HG02610 (cell line): ENCODE data around the gene ATG7.

Experiments used
- ATAC-seq: cut with Tn5 transposase; IDR thresholded peaks from one replicate; pipeline ENCODE4 v1.9.1; 2021; ENCODE audit warnings: mild to moderate bottlenecking, moderate library complexity; ENCODE audit not compliant: unreplicated experiment

Gene ATG7

DNA sequence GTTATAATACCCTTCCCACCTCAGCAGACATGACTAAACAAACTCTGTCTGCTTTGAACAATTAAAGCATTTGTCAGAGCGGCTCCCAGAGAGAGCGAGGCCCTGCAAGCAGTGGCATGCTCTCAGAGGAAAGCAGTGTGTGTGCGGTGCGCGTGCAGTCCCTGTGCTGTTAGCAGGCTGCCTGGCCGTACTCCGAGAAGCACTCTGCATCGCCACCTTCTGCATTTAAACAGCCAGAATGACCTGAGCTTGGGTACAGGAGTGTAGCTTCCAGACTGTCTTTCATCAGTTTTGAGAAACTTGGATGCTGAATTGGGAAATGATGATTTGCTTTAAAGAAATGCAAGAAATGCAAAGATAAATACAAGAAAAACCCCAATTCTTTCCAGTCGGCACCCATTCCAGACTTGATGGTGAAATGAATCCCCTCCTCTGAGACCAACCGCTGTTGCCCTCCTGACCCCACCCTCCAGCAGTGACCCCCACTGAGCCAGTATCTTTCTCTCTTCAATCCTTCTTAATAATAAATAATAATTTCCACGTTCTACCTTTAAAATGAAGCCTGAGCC is 258.0 kb downstream of the ATG7 start:
- no peak for ATAC-seq

DNA sequence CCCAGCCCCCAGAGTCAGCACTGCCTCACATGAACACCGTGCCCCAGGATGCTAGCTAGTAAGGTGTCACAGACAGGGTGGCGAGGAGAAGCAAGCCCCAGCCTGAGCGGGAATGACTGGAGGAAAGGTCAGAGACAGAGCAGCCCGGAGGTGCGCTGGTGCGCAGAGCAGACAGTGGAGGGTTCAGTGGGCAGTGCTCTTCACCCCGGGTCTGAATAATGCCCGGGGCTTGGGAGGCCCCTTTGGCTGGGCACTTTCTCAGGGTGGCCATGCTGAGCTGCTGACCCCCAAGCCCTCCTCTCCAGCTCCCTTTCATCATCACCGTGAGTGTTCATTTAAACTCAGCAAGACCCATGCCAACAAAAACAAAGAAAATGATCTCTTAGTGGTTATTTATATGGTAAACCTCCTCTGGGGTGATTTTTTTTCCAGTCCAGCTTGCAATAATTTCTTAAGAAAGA is 260.8 kb downstream of the ATG7 start:
- ATAC-seq, result no peak

DNA sequence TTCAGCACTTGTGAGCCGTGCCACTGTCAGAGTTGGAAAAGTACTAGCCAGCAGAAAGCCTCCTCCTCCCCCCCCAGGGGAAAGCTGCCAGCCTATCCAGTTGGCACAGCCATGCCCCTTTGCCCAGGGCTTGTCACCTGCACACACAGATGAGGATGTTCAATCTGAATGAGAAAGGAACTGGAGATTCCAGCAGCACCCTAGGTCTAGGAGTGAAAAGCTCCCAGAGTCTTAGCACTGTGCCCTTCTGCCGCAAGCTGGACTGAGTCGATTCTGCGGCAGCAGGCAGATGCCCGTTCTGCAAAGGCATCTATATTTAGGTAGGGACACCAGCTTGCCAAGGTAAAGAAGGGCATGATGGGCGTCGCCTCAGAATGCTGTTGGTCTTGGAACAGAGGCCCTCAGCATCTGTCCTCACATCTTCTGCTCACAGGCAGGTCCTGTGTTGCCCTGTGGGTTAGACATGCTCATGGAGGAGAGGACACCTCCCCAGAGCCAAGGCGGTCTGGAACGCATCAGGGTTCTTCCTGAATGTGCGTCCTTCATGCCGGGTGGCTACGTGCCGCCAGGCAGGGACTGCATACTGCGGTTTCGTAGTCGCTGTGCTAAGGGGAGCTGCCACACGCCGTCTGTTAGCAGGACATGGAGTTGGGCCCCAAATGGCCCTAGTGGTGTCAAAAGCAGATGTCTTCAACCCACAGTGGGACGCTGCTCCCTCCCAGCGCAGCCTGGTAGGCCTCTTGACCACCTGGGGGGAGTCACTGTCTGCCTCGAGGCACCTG is 262.0 kb downstream of the ATG7 start:
- no peak for ATAC-seq

DNA sequence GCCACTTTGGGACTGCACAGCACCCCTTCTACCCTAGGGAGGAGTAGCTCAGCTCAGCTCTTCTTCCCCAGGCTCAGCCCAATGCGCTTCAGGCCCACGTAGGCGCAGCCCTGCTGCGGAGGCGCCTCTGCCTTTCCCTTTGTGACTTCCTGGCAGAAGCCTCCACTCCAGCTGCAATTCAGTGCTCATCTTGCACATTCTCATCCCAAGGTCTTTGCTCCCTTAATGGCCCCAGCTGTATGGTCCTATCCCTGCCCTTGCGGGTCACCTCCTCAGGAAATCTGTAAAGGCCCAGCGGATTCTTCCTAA is 262.6 kb downstream of the ATG7 start:
- ATAC-seq, result no peak

DNA sequence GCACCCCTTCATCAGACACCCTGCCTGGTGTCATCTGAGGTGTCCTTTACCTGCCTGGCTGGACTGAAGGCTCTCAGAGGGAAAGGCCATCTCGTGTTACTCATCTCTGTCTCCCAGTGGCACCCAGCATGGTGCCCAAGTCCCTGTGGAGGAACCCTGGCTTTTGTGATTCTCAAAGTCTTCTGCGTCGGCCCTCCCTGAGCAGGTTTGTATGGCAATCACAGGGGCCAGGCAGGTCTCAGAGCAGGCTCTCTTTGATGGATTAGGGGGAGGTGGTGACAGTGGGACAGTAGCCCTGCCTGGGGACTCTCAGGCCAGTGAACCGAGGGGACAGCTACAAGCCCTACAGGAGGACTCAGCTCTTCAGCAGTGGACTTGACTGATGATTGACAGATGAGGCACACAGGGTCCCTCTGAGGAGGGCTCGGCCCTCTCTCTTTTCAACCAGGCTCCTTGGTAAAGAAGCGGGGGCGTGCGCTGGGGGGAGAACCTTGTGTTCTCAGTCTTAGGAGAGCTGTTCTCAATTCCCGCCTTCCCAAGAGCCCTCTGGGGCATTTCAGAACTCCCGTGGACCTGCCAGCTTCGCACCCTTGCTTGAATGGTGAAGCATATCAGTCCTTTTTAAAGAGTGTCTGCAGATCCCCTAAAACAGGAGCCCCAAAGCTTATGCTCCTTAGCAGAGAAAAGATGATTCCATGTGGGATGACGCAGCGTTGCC is 263.2 kb downstream of the ATG7 start:
- no peak for ATAC-seq

DNA sequence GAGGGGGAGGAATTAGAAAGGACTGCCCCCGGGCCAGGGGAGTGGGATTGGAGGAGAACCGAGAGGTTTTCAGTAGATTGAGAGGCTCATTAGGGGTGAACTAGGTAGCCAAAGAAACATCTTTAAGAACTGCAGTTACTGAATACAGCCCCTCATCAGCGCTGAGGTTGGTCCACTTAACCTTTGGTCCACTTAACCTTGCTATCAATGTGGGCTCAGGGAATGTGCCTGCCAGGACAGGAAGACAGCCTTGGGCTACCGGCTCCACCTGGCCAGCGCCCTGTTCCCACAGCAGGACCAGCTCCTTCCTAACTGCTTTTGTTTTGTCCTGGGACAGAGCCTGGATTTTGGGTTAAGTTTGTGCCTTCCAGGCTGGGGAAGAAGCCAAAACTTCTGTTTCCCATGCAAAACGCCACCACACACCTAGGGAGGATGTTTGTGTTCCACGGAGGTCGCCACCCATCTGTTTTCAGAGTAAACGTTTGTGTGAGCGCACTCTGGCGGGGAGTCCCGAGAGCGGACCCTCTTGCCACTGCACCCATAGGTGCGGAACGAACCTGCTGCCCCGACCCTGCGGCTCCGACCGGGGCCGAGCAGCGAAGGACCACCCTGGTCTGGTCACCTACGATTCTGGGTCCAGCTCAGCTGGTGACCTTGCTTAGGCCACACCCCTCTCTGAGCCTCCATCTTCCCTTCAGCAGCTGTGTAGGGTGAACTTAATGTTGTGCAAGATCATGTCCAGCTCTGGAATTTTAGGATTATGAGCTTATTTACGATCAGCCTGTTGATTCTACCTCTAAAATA is 264.1 kb downstream of the ATG7 start:
- ATAC-seq, result no peak

DNA sequence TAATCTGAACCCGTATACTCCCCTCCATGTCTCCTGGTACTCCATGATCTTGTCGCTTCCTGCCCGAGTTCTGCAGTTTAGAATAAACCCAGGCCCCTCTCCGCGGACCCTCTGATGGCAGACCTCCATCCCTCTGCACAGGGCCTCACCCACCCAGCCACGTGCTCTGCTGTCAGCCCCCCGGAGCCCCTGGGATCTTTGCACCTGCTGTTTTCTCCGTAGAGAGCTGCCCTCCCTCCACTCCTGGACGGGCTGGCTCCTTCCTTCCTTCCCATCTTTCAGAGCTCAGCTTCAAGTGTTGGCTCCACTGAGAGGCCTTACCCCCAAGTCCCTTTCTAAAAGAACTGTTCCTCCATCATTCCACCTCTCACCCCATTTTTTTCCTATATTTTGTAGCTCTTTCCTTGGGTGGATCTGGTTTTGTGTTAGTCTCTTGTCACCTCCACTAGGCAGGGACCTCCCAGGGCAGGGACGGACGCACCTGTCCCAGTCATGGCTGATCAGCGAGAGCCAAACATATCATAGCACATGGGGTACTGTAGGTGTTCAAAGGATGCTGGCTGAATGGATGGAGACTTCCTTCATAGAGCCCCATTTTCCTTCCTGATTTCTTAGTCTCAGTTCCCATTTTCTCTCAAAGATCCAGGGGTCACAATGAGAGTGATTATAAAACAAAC is 264.9 kb downstream of the ATG7 start:
- ATAC-seq, result no peak

DNA sequence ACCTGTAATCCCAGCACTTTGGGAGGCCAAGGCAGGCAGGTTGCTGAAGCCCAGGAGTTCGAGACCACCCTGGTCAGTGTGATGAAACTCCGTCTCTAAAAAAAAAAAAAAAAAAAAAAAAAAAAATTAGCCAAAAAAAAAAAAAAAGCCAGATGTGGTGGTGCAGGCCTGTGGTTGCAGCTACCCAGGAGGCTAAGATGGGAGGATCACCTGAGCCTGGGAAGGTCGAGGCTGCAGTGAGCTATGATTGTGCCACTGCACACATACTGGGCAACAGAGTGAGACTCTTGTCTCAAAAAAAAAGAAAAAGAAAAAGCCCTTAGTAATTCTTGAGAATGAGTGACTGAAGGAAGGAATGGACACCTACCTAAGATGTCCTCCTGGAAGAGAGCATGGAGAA is 266.4 kb downstream of the ATG7 start:
- ATAC-seq, result no peak

DNA sequence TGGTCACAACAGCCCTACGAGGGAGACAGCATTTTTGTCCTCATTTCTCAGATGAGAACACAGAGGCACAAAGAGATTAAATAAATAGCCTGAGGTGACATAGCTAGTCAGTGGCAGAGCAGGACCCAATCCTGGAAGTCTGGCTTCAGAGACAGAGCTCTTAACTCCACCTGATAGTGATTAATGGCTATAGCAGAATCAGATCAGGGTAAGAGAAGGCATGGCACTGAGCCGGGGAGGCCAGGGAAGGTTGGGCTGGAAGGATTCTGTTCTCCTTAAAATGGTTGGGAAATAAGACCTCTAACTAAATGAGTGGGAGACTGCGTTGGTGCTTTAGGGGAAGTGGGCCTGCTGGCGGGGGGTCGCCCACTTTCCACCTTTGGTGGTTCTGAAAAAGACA is 267.0 kb downstream of the ATG7 start:
- no peak for ATAC-seq

DNA sequence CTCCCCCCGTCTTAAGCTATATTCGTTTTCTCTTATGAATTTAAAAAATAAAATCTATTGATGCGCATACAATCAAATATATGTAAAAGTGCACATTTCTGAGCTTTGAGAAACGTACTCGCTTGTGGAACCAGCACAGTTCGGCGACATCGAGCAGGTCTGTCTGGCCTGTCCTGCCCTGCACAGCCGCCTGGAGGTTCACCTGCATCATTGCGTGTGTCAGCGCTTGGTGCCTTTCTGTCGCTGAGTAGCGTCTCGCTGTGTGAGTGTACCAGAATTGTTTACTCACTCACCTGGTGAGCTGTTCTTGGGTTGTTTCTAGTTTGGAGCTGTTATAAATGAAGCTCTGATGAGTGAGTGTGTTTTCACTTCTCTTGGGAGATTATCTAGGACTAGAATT is 267.5 kb downstream of the ATG7 start:
- no peak for ATAC-seq

DNA sequence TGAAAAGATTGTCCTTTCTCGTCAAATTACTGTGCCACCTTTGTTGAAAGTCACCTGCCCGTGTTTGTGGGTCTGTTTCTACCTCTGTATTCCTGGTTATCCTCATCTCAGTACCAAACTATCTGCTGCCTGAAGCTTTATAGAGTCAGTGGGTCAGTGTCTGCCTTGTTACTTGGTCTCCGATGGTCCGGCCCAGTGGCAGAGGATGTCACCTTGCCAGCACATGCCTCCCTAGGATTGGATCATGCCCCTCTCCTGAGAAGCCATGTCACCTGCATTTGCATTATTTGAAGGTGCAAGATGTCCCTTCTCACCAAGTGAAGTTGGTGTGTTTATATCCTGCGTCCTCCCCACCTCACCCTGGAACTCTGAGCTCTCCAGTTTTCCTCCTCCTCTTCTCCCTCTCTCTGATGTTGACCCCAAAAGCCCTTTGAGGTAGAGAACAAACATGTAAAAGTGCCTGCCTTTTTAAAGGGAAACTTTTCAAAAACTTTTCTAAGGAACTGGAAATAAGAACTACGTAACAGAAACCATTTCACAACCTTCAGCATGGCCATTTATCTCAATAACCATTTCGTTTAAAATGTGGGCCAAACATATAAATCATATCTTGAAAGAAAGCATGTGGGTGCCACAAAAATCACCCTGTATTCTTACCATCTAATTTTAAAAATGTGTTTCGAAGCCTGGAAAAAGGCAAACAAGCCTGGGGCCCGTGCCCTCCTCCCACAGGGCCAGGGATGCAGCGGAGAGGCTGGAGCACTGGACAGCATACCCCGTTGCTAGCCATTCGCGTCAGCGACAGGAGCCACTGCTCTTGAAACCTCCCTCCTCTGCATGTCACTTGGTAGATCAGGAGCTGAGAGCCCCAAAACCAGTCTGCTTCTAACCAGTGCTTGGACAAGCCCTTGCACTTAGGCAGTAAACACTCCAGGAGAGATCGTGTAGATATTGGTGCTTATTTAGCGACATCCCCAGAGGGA is 269.4 kb downstream of the ATG7 start:
- ATAC-seq, result no peak

DNA sequence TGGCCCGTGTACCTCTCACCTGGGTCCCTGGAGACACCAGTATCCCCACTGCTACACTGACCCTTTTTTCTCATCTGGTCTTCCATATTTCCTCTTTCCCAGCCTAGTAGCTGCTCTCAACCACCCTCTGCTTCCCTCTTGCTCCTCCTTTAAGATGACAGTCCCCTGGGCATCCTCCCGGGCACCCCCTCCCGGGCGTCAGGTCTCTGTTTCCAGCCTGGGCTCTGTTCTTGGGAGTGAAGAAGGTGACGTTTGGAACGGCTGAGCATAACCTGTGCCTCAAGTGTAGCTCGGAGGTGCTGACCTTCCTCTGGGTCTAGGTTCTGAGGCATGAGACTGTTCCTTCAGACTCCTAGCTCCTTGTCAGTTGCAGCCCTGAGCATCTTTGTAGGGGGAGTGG is 270.4 kb downstream of the ATG7 start:
- ATAC-seq, result no peak

DNA sequence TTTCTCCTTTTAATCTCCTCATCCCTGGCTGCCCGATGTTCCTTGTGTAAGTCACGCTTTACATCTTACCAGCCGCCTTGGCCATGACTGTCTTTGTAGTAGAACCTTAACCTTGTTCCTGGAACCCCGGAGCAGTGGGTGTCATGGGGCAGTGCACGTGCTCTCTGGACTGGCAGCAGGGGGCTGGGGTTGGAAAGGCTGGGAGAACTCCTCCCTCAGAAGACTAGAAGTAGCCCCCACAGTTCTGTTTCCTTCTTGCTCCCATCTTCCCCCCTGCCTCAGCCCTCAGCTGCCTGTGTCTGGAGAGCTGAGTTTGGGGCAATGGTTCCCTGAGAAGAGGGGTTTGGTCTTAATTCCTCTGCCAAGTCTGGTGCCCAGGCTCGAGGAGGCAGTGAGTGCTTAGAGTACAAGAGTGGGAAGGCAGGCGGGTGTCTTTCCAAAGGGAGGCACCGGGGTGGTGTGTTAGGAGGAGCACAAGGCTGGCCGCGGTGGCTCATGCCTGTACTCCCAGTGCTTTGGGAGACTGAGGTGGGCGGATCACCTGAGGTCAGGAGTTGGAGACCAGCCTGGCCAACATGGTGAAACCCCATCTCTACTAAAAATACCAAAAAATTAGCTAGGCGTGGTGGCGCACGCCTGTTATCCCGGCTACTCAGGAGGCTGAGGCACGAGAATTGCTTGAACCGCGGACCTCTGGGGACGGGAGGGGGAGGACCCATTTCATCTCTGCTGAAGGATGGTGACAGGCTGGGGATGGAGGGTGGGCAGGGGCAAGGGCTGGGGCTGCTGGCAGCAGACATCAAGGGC is 271.1 kb downstream of the ATG7 start:
- ATAC-seq, result no peak

DNA sequence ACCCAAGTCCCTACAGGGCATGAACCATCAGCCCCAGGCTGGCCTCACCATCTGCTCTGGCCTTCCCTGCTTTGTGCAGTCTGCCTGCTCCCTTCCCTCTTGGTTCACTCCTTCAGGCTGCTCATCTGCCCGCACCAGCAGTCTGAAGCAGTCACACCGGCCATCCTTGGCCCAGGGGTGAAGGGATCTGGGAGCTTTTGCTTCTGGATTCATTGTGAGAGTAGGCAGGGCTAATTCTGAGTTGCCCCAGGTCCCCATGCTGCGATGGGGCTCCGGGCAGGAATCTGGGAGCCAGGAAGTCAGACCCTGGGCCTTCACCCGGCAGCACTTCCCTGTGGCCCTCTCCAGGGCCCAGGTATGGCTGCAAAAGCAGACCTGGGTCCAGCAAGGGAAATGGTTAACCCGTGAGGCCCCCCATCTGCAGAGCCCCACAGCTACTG is 271.8 kb downstream of the ATG7 start:
- ATAC-seq, result no peak

DNA sequence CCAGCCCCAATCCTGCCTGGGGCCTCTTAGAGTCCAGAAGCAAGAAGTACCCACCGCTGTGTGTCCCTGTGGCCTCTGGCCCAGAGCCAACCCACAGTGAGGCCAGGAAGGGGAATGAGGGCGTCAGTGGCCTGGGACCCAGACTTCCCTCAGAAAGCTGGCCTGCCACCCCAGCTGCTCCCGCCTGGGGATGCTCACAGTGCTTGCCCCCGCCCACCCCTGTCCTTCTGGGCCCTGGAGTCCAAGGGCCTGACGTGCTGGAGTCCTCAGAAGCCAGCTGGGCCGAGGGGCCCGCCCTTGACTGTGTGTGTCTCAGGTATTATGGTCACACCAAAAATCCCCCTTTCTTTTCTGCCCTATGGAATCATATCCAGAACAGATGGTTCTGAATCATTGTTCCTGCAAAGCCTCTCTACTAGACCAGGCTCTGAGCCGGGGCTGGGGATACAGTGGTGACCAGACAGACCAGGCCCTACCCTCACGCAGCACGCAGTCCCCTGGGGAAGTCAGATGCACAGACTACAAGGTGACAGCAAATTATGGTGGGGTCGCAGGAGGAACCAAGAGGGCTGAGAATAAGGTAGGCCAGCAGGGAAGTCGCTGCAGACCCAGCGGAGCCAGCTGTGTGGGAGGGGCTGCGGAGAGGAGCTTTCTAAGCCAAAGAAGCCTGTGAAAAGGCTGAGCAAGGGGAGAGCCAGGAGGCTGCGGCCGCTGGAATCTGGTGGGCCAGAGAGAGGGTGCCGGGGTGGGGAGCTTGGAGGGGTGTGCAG is 272.4 kb downstream of the ATG7 start:
- ATAC-seq, result no peak

DNA sequence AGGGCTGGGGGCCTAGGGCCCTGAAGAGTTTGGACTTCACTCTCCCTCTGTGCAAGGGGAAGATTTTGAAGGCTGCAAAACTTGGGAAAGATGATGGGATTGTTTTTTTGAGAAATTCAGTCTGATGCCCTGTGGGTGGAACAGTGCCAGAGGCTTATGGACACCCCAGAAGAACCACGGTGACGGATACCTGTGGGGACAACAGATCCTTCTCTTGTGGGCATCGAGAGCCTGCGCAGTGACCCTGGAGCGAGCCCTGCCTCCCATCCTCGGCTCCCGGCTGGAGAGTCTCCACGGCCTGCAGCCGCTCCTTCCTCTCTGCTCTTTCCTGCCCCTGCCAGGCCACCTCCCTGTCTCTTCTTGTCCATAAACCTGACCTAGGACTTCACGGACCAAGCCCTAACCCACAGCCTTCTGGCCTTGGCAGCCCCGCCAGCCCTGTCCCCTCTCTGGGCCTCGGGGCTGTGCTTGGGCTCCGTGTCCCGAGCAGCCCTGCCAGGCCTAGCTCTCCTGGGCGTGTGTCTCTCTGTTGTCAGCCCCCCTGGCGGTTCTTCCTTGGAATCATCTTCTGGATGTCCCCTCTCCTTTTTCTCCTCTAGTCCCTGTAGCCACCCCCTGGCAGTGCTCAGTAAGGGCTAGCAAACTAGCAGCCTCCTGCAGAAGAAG is 273.1 kb downstream of the ATG7 start:
- ATAC-seq, result no peak

DNA sequence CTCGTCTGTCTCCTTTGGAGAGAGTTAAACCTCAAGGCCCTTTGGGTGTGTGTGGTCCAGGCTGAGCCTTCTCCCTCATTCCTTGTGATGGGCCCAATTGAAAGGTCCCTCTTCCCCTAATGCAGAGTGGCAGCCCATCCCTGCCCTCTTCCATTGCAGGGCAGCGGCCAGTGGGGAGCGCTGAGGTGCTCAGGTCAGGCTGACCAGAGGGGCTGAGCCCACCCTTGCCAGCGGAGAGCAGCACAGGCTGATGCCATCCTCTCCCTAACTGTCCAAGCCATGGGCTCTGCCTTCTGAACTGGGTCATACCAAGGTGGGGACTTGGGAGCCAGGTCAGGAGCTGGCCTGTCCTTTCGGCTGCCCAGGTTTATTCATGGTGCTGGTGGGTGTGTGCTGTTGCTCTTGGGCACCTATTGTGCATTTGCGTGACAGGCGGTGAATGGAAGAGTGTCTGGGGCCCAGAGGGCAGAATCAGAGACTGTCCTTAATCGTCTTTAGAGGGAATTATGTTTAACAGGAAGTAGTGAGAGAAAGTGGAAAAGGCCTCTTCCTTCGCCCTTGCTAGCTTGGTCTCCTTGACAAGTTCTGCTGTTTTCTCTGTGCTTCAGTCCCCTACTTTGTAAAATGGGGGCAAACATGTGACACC is 274.6 kb downstream of the ATG7 start:
- no peak for ATAC-seq
